HG02885 (cell line): ENCODE data around the gene PLCL2.
"Not testable (repeated sequence)": the region's sequence is repeated elsewhere in the genome, so short reads cannot be mapped to it uniquely, and the experiment has no call there.

ENCODE experiments used
- ATAC-seq: cut with Tn5 transposase; IDR thresholded peaks from one replicate; pipeline ENCODE4 v1.9.1; 2021; ENCODE audit warnings: mild to moderate bottlenecking; ENCODE audit not compliant: unreplicated experiment, poor library complexity

PLCL2 gene

GRCh38 chr3:17092583-17092933, 207.8 kb downstream of the PLCL2 start:
- no peak for ATAC-seq

- no peak for ATAC-seq
Measured at GRCh38 chr3:17094551-17094950, 209.8 kb downstream of the PLCL2 start.

- no peak for ATAC-seq
Measured at GRCh38 chr3:17103579-17103978, 218.8 kb downstream of the PLCL2 start.

- ATAC-seq: not testable (repeated sequence)
Measured at GRCh38 chr3:17106801-17107200, 222.0 kb downstream of the PLCL2 start.

- peak; percentile 58 for ATAC-seq
Measured at GRCh38 chr3:17110660-17111396, 226.1 kb downstream of the PLCL2 start.

GRCh38 chr3:17111586-17111985, 226.8 kb downstream of the PLCL2 start:
- ATAC-seq: no peak

- no peak for ATAC-seq
Measured at GRCh38 chr3:17115186-17115585, 230.4 kb downstream of the PLCL2 start.

- no peak for ATAC-seq
Measured at GRCh38 chr3:17116007-17116600, 231.3 kb downstream of the PLCL2 start.

- ATAC-seq: no peak
Measured at GRCh38 chr3:17118771-17119170, 234.0 kb downstream of the PLCL2 start.

- ATAC-seq: no peak
Measured at GRCh38 chr3:17119201-17120072, 234.7 kb downstream of the PLCL2 start.

GRCh38 chr3:17120115-17120514, 235.4 kb downstream of the PLCL2 start:
- no peak for ATAC-seq

- no peak for ATAC-seq
Measured at GRCh38 chr3:17121336-17121735, 236.6 kb downstream of the PLCL2 start.

- ATAC-seq: no peak
Measured at GRCh38 chr3:17122758-17123157, 238.0 kb downstream of the PLCL2 start.

- no peak for ATAC-seq
Measured at GRCh38 chr3:17125738-17126442, 241.1 kb downstream of the PLCL2 start.

- ATAC-seq: not testable (repeated sequence)
Measured at GRCh38 chr3:17128671-17129070, 243.9 kb downstream of the PLCL2 start.

GRCh38 chr3:17129556-17129955, 244.8 kb downstream of the PLCL2 start:
- no peak for ATAC-seq

- no peak for ATAC-seq
Measured at GRCh38 chr3:17130956-17131355, 246.2 kb downstream of the PLCL2 start.

GRCh38 chr3:17132286-17133115, 247.7 kb downstream of the PLCL2 start:
- no peak for ATAC-seq

- no peak for ATAC-seq
Measured at GRCh38 chr3:17133632-17134545, 249.1 kb downstream of the PLCL2 start.
